OCI-LY7 (cell line): ENCODE data around the gene SAPCD2. TPM values are rescaled to one million over a fixed set of nuclear protein-coding genes. Genes with fewer than 3 reads are reported as not detected.

Experiments used
- BruUV-seq: library from RNA; stranded (reverse); fragments of 400-500 nt; replicated peaks from 2 replicates; lab custom pipeline; 2021; lab: Mats Ljungman, UMichigan
- CTCF ChIA-PET: fragments of 300-600 bp; sonication (Branson Sonifier 250); formaldehyde crosslinking; loops from one replicate; lab custom pipeline; 2022; ENCODE audit warnings: antibody characterized with exemption; ENCODE audit not compliant: unreplicated experiment; lab: Charles Lee
- POLR2A ChIA-PET: fragments of 300-600 bp; sonication (Branson Sonifier 250); formaldehyde crosslinking; loops from one replicate; lab custom pipeline; 2022; ENCODE audit warnings: antibody characterized with exemption; lab: Charles Lee
- DNase-seq: peaks from one replicate; pipeline ENCODE4 v3.0.0-alpha.2; 2015; ENCODE audit warnings: low spot score
- H2AFZ ChIP-seq: fragments of 200-600 bp; sonication (generic), shearing (Covaris generic); 2 replicates; pipeline ENCODE4 v1.6.1; 2014; ENCODE audit warnings: mild to moderate bottlenecking, antibody characterized with exemption, low read length, moderate library complexity
- H3K27ac ChIP-seq: fragments of 200-600 bp; sonication (generic); 2 replicates; pipeline ENCODE4 v1.5.1; 2014; ENCODE audit warnings: mixed run types, low read depth, mild to moderate bottlenecking, moderate library complexity, low read length, inconsistent platforms; ENCODE audit not compliant: poor library complexity, severe bottlenecking
- H3K36me3 ChIP-seq: fragments of 200-600 bp; sonication (generic); 2 replicates; pipeline ENCODE4 v1.6.1; 2014; ENCODE audit warnings: mild to moderate bottlenecking, antibody characterized with exemption, low read length, moderate library complexity, mixed read lengths; ENCODE audit not compliant: insufficient read depth
- H3K4me1 ChIP-seq: fragments of 200-600 bp; sonication (generic); 2 replicates; pipeline ENCODE4 v1.5.1; 2014; ENCODE audit warnings: mild to moderate bottlenecking, low read length; ENCODE audit not compliant: insufficient read depth, poor library complexity, severe bottlenecking
- H3K4me2 ChIP-seq: fragments of 200-600 bp; sonication (generic); 2 replicates; pipeline ENCODE4 v1.6.1; 2014; ENCODE audit warnings: mild to moderate bottlenecking, low read length
- H3K4me3 ChIP-seq: fragments of 200-600 bp; sonication (generic); 2 replicates; pipeline ENCODE4 v1.5.1; 2014; ENCODE audit warnings: mild to moderate bottlenecking, low read depth, low read length; ENCODE audit not compliant: poor library complexity, severe bottlenecking
- H3K79me2 ChIP-seq: fragments of 200-600 bp; sonication (generic); 2 replicates; pipeline ENCODE4 v1.6.1; 2016; ENCODE audit warnings: low read depth, mild to moderate bottlenecking, low read length, moderate library complexity, mixed read lengths; ENCODE audit not compliant: insufficient read depth
- H3K9me2 ChIP-seq: fragments of 200-600 bp; sonication (generic); 2 replicates; pipeline ENCODE4 v1.6.1; 2016; ENCODE audit warnings: mild to moderate bottlenecking, low read length, mixed read lengths; ENCODE audit not compliant: insufficient read depth
- H3K9me3 ChIP-seq: fragments of 200-600 bp; sonication (generic); 2 replicates; pipeline ENCODE4 v1.6.1; 2014; ENCODE audit warnings: mild to moderate bottlenecking, mixed run types, low read length, mixed read lengths
- H4K20me1 ChIP-seq: fragments of 200-600 bp; sonication (generic); 2 replicates; pipeline ENCODE4 v1.6.1; 2014; ENCODE audit warnings: mild to moderate bottlenecking, antibody characterized with exemption, low read length, moderate library complexity, mixed read lengths; ENCODE audit not compliant: insufficient read depth
- EZH2phosphoT487 ChIP-seq: fragments of 200-600 bp; sonication (generic); IDR thresholded peaks from 2 replicates; pipeline ENCODE4 v1.6.1; 2018; ENCODE audit warnings: low read depth, borderline replicate concordance, mild to moderate bottlenecking, mixed run types, antibody characterized with exemption, low read length, moderate library complexity, mixed read lengths
- intact Hi-C: fragments of 100-400 bp; cut with micrococcal nuclease; formaldehyde crosslinking; loops from one replicate; pipeline ENCODE4 v1.10.0; 2022; ENCODE audit not compliant: unreplicated experiment
- total RNA-seq, 2 experiments: library from RNA; depleted of rRNA in 1 of 2; stranded (reverse); fragments of >200 nt in 1 of 2; shearing (Covaris generic) in 1 of 2; gene quantifications; 2 replicates each; pipeline ENCODE4 v1.2.3, GENCODE V29; 2014 to 2022
- TF ChIP-seq, protein P1 (sequence below): fragments of 200-600 bp; sonication (generic); conservative IDR thresholded peaks from 2 replicates; pipeline ENCODE4 v1.5.1; 2014; ENCODE audit warnings: mild to moderate bottlenecking, antibody characterized with exemption, low read length, moderate library complexity, mixed read lengths

SAPCD2 gene
- total RNA-seq, 2 experiments from 2014 or later = 57.2 to 74.0 TPM

DNA sequence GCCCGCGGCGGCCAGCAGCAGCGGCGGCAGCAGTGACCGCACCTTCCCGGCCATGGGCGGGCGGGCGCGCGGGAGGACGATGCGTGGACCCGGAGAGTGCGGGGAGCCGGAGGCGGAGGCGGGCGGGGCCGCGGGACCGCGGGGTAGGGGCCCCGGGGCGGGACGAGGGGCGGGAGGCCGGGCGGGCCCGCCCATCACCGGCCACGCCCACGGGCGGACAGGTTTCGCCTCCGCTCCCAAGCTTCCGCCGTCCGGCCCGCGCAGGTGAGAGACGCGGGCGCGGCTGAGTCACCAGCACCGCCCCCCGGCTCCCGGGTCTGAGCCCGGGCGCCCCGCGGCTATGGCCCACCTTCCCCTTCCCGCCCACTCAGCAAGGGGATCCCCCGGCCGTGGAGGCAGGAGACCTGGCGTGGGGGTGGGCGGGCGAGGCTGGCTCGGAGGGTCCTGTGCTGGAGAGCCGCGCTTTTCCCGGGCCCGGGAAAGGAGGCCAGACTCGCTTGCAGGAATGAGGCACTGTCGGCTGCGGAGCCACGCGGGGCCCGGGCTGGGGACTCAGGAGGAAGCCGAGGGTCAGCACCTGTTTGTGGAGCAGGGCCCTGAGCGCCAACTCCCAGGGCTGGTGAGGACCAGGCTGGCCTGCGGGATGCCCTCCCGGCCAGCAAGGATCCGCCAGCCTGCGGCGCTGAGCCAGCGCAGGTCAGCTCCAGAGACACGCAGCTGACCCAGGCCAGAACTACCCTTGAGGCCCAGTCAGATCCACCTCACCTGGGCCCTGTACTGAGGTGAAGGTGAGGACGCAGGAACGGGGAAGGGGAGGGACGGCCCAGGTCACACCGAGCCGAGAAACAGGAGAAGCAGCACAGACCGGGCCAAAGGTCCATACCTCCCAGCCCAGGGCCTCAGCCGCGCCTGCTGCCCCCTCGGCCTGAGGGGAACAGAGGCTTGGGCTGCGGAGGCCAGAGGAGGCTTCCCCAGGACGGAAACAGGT, 16.1 kb downstream of the SAPCD2 start, which contains the start of gene ENTPD2:
ENTPD2 (minus strand) TSS at position 118 of the 988 bp plus-strand sequence; CDS start at position 54, 64 bp downstream.
- no peak for DNase-seq
- intact Hi-C loops = no loop called here
- H3K36me3 ChIP-seq = no peaks in the 10 kb centered on the region
- TF ChIP-seq EZH2phosphoT487 = no peak
- TF ChIP-seq, protein P1, sequence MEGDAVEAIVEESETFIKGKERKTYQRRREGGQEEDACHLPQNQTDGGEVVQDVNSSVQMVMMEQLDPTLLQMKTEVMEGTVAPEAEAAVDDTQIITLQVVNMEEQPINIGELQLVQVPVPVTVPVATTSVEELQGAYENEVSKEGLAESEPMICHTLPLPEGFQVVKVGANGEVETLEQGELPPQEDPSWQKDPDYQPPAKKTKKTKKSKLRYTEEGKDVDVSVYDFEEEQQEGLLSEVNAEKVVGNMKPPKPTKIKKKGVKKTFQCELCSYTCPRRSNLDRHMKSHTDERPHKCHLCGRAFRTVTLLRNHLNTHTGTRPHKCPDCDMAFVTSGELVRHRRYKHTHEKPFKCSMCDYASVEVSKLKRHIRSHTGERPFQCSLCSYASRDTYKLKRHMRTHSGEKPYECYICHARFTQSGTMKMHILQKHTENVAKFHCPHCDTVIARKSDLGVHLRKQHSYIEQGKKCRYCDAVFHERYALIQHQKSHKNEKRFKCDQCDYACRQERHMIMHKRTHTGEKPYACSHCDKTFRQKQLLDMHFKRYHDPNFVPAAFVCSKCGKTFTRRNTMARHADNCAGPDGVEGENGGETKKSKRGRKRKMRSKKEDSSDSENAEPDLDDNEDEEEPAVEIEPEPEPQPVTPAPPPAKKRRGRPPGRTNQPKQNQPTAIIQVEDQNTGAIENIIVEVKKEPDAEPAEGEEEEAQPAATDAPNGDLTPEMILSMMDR = no peak
- no peaks in the 10 kb centered on the region for H3K79me2 ChIP-seq
- no peaks in the 10 kb centered on the region for H4K20me1 ChIP-seq
- no peaks in the 10 kb centered on the region for H3K4me1 ChIP-seq
- CTCF ChIA-PET = no interaction called here
- H3K4me3 ChIP-seq = no peak within 1 kb of the TSS
- no peak within 1 kb of the TSS for H3K4me2 ChIP-seq
- no peaks in the 10 kb centered on the region for H3K9me2 ChIP-seq
- H3K27ac ChIP-seq = no peak within 1 kb of the TSS
- POLR2A ChIA-PET = interaction anchor here (0.5 kb wide), 1 partner anchor 258 kb away, joined by 4 read pairs; the partner anchor contains the start of gene CCDC183
- H3K9me3 ChIP-seq = no peaks in the 10 kb centered on the region
- H2AFZ ChIP-seq = no peak within 1 kb of the TSS
- BruUV-seq = no TSS peak

DNA sequence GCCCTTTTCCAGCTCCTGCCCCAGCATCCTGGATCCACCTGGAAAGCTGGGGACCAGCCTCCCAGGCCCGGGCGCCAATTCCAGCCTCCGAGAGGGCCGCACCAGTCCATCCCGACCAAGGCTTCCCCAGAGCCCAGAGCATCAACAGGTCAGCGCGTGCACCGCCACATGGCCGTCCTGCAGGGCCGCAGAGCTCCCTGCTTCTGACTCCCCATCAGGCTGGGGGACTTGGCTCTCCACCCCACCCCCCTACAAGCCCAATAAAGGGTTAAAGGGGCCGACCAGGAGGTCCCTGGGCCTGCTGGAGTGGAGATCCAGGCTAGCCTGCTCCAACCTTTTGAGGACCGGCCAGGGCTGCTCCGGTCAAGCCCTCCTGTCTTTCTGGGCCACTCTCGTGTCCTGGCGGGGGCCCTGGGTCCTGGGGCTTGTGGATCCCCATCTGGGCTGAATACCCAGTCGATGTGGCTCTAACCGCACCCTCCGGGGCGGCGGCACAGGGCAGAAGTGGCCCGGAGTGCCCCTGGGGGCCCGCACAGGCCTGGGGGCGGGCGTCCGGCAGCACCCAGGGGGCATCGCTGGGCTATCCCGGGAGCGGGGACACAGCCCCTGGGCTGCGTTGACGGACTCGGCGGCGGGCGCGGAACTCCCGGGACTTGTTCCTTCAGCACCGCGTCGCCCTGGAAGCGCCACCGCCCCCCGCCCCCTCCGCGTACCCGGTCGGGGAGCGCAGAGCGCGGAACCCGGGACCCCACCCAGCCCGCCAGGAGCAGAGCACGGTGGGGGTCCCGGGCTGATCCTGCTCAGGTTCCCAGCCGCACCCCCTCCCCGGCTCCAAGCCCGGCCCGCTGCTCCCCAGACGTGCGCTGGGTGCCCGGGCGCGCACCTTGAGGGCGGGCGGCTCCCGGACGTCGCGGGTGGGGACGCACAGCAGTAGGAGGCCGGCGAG, 17.1 kb downstream of the SAPCD2 start:
- Histone ChIP-seq H2AFZ (no peak overlapping the region), H4K20me1 (no peaks in the 10 kb centered on the region), H3K27ac (no peak overlapping the region), H3K36me3 (no peaks in the 10 kb centered on the region), H3K9me2 (no peaks in the 10 kb centered on the region), H3K9me3 (no peaks in the 10 kb centered on the region), H3K4me3 (no peak overlapping the region), H3K4me1 (no peaks in the 10 kb centered on the region), H3K4me2 (no peak overlapping the region), H3K79me2 (no peaks in the 10 kb centered on the region)
- ChIA-PET CTCF (no interaction called here), POLR2A (interaction anchor here (0.5 kb wide), 1 partner anchor 316 kb away, joined by 3 read pairs; no protein-coding TSS in a partner anchor)
- no TSS peak for BruUV-seq
- intact Hi-C loops = no loop called here
- TF ChIP-seq, protein P1 = no peak
- no peak for TF ChIP-seq EZH2phosphoT487
- DNase-seq = no peak
